Forelimb muscle (tissue), 1 donor: Measurements from ENCODE around the gene GNG11. TPM values are rescaled to one million over a fixed set of nuclear protein-coding genes. Genes with fewer than 3 reads are reported as not detected.

Experiments
- DNase-seq: peaks from one replicate; pipeline ENCODE4 v3.0.0-alpha.2; 2013; ENCODE audit warnings: low read depth
- polyA plus RNA-seq: library from polyadenylated mRNA; unstranded; fragments of 120-200 nt; gene quantifications from one replicate; pipeline ENCODE4 v1.2.1, GENCODE V29; 2013; ENCODE audit not compliant: insufficient read length

Gene GNG11
- 21.8 TPM for polyA plus RNA-seq

- no peak for DNase-seq
Observed at GRCh38 chr7:93921607-93922566, at the start of gene GNG11. GNG11 (plus strand) TSS chr7:93921735; CDS start chr7:93922138, 403 bp downstream.

- DNase-seq: no peak
Observed at GRCh38 chr7:93873998-93874574, 47.4 kb upstream of the GNG11 start.

GRCh38 chr7:93877742-93878141 is 43.8 kb upstream of the GNG11 start:
- no peak for DNase-seq

- DNase-seq: no peak
Observed at GRCh38 chr7:93879356-93879755, 42.2 kb upstream of the GNG11 start.

- no peak for DNase-seq
Observed at GRCh38 chr7:93882468-93882867, 39.1 kb upstream of the GNG11 start.

GRCh38 chr7:93883078-93883916 is 38.2 kb upstream of the GNG11 start:
- no peak for DNase-seq

GRCh38 chr7:93883917-93884345 is 37.6 kb upstream of the GNG11 start:
- no peak for DNase-seq

GRCh38 chr7:93884541-93884940 is 37.0 kb upstream of the GNG11 start:
- no peak for DNase-seq

GRCh38 chr7:93889261-93889660 is 32.3 kb upstream of the GNG11 start:
- no peak for DNase-seq

- no peak for DNase-seq
Observed at GRCh38 chr7:93890041-93890463, 31.5 kb upstream of the GNG11 start.

- no peak for DNase-seq
Observed at GRCh38 chr7:93890464-93891068, 31.0 kb upstream of the GNG11 start, which contains the start of gene TFPI2. TFPI2 (minus strand) TSS chr7:93890753; CDS start chr7:93890678, 75 bp downstream.

- no peak for DNase-seq
Observed at GRCh38 chr7:93894426-93894825, 27.1 kb upstream of the GNG11 start.

GRCh38 chr7:93894966-93895640 is 26.4 kb upstream of the GNG11 start:
- DNase-seq: no peak

- DNase-seq: no peak
Observed at GRCh38 chr7:93895859-93896600, 25.5 kb upstream of the GNG11 start.

- DNase-seq: no peak
Observed at GRCh38 chr7:93897680-93898079, 23.9 kb upstream of the GNG11 start.

GRCh38 chr7:93902777-93903423 is 18.6 kb upstream of the GNG11 start:
- no peak for DNase-seq

GRCh38 chr7:93906267-93906666 is 15.3 kb upstream of the GNG11 start, which contains the start of gene GNGT1:
GNGT1 (plus strand) TSS chr7:93906567; CDS start chr7:93906747, 180 bp downstream.
- DNase-seq: no peak

- no peak for DNase-seq
Observed at GRCh38 chr7:93910076-93910994, 11.2 kb upstream of the GNG11 start.
